Measurements from ENCODE around the gene SLC9A9. TPM values are rescaled to one million over a fixed set of nuclear protein-coding genes. Genes with fewer than 3 reads are reported as not detected.

The SLC9A9 gene
- total and polyA plus RNA-seq, 12 donors = 1.3 to 8.4 (median 3.0) TPM

DNA sequence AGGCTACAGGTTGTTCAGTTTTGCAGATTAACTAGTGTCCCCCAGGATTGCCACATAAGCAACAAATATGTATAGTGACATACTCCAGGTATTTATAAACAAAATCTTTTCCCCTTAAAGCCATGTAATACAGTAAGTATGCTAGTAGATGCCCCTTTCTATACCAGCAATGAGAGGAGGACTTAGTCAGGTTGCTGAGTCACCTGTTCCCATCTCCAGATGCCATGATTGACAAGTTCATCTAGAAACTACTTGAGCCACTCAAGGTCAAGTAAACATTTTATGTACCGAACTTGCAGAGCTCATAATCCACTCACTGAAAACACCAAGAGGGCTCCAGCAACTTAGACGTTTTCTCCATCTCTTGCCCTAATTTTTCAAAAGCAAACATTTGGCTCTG, 18.2 kb downstream of the SLC9A9 start:
- Histone ChIP-seq H3K9me3 (no peaks in the 10 kb centered on the region), H3K4me1 (peaks cover 0 to 48% (median 11%) of the 10 kb centered on the region in 9 donors), H3K4me3 (no peak overlapping the region), H3K27ac (peak overlapping the region in 1 of 10 donors; percentile 71), H3K27me3 (no peaks in the 10 kb centered on the region), H3K36me3 (no peaks in the 10 kb centered on the region)
- ATAC-seq (no peak), DNase-seq (no peak)
- intact Hi-C loops (cut with DNase I) = no loop called here
- TF ChIP-seq, protein P1, sequence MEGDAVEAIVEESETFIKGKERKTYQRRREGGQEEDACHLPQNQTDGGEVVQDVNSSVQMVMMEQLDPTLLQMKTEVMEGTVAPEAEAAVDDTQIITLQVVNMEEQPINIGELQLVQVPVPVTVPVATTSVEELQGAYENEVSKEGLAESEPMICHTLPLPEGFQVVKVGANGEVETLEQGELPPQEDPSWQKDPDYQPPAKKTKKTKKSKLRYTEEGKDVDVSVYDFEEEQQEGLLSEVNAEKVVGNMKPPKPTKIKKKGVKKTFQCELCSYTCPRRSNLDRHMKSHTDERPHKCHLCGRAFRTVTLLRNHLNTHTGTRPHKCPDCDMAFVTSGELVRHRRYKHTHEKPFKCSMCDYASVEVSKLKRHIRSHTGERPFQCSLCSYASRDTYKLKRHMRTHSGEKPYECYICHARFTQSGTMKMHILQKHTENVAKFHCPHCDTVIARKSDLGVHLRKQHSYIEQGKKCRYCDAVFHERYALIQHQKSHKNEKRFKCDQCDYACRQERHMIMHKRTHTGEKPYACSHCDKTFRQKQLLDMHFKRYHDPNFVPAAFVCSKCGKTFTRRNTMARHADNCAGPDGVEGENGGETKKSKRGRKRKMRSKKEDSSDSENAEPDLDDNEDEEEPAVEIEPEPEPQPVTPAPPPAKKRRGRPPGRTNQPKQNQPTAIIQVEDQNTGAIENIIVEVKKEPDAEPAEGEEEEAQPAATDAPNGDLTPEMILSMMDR (IDR thresholded peaks at IDR 0.05) = no peak
- 72 to 76% methylated on average over 2 of the region's 2 CpGs for WGBS, 2 donors

DNA sequence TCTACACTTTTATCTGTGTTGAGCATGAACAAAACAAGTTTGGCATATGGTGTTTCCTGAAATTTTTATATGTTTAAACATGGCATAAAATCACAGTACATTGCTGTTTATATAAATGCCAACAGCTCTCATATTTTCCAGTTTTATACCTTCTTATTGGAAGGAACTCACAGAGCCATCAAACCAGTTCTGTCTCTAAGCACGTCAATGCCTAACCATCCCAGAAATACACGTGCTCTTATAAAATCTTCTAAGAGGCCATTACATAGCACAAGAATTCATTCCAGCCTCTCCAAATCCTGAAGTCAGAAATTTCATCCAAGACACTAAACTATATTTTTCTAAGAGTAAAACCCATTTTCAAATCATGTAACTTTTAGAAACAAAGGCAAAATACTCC, 20.8 kb downstream of the SLC9A9 start:
- DNase-seq (no peak), ATAC-seq (no peak)
- intact Hi-C loops (cut with DNase I) = no loop called here
- Histone ChIP-seq H3K27me3 (no peaks in the 10 kb centered on the region), H3K9me3 (no peaks in the 10 kb centered on the region), H3K4me1 (peaks cover 0 to 64% (median 11%) of the 10 kb centered on the region in 9 donors), H3K4me3 (no peak overlapping the region), H3K27ac (peak overlapping the region in 1 of 10 donors; percentile 81), H3K36me3 (no peaks in the 10 kb centered on the region)
- WGBS, 2 donors = 83 to 94% methylated on average over 2 of the region's 2 CpGs
- TF ChIP-seq, protein P1 (IDR thresholded peaks at IDR 0.05) = no peak

DNA sequence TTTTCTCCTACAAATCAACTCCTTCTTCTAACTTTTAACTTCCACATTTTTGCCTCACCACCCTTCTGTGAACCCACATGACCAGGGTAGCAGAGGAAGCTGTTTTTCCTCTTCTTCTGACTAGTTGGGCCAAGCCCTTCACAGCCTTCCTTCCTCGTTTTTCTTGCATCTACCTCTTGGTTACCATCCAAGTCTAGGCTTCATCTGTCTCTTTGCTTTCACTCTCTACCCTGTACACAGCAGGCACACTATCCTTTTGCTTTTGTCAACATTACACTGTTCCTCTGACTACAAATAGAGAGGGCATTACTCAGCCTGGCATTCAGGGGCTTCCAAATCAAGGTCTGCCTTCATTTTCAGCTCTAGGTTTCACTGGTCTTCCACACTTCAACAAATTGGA, 22.0 kb downstream of the SLC9A9 start:
- ATAC-seq (peak in 7 of 8 donors; percentile 38 to 77 (median 72)), DNase-seq (no peak)
- WGBS, 2 donors = 44 to 66% methylated on average over 1 of the region's 1 CpG
- Histone ChIP-seq H3K27me3 (no peaks in the 10 kb centered on the region), H3K4me1 (peaks cover 0 to 64% (median 6%) of the 10 kb centered on the region in 9 donors), H3K9me3 (no peaks in the 10 kb centered on the region), H3K27ac (peak overlapping the region in 1 of 10 donors; percentile 81), H3K4me3 (no peak overlapping the region), H3K36me3 (no peaks in the 10 kb centered on the region)
- intact Hi-C loops (cut with DNase I) = no loop called here
- TF ChIP-seq, protein P1 (IDR thresholded peaks at IDR 0.05) = no peak

DNA sequence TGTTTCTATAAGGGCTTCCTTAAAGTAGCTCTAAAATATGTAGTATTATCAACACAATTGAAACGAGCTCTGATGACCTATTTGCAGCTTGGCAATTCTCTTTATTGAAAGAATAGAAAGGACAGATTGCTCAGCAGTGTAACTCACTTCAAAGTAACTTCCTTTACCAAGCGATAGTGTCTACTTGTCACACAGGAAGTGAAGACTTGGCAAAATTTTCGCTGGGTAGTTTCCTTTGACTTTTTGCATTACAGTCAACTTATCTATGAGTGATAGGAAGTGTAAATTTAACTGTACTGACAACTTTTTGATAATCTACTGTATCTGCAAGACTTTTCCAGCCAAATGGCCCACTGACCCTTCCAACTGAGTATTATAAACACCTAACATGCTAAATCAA, 22.8 kb downstream of the SLC9A9 start:
- 41 to 45% methylated on average over 3 of the region's 3 CpGs for WGBS, 2 donors

More for the DNA sequence above, 22.8 kb downstream of the SLC9A9 start:
- H3K4me3 ChIP-seq = no peak overlapping the region
- peaks cover 0 to 64% (median 0%) of the 10 kb centered on the region in 9 donors for H3K4me1 ChIP-seq
- ATAC-seq (peak in 6 of 8 donors; percentile 36 to 55 (median 47)), DNase-seq (no peak)
- TF ChIP-seq, protein P1 (IDR thresholded peaks at IDR 0.05) = no peak
- H3K9me3 ChIP-seq = no peaks in the 10 kb centered on the region
- intact Hi-C loops (cut with DNase I) = no loop called here
- no peaks in the 10 kb centered on the region for H3K27me3 ChIP-seq
- H3K27ac ChIP-seq = peak overlapping the region in 1 of 10 donors; percentile 81
- no peaks in the 10 kb centered on the region for H3K36me3 ChIP-seq

Data from heart right ventricle (tissue), 16 donors.